Middle frontal gyrus (tissue), 1 donor: ENCODE results near the gene ABHD14A.

Source experiments
- DNase-seq: peaks from one replicate; pipeline ENCODE4 v3.0.0-alpha.2; 2015; ENCODE audit warnings: low spot score; ENCODE audit errors: extremely low spot score

The ABHD14A gene

DNA sequence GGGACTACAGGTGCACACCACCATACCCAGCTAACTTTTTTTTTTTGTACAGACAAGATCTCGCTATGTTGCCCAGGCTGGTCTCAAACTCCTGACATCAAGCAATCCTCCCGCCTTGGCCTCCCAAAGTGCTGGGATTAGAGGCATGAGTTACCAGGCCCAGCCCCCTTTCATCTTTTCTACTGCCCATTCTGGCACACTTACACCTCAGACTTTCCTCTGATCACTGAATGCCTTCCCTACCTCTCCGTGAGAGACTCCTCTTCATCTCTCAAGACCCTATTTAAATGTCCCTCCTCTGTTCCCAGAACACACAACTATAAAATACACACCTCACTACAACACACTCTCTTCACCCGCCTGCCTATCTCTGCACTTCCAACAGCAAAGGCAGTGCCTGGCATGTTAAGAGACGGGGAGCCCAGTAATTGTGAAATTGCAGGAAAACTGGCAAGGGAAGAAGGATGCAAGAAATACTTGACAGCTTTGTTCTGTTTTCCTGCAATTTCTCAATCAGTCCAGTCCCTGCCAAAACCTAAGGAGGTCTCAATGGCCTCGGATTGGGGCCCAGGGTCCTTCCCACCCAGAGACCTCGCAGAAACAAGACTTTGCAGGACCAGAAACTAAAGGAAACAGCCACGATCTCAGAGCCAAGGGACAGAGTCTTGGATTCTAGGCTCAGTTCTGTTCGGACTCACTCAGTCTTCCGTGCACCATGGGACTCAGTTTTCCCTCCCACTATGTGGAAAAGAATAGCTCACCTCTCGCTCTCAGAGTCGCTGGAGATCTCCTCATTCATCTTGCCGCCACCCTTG lies 34.0 kb upstream of the ABHD14A start:
- DNase-seq, result no peak

DNA sequence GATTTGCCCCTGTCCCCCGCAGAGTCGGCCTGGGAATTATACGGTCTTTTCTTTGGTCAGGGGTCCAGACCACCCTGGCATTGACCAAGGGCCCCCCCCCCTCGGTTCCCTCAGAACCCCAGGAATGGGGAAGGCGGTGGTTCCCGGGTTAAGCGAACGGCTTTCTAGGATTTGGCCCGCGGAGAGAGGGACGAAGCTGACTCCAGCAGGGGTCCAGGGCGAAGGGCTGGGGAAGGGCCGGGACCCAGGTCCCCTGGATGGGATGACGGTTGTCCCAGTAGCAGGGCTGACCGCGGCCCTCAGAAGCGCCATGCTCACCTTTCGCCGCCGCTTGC lies 33.4 kb upstream of the ABHD14A start:
- no peak for DNase-seq

DNA sequence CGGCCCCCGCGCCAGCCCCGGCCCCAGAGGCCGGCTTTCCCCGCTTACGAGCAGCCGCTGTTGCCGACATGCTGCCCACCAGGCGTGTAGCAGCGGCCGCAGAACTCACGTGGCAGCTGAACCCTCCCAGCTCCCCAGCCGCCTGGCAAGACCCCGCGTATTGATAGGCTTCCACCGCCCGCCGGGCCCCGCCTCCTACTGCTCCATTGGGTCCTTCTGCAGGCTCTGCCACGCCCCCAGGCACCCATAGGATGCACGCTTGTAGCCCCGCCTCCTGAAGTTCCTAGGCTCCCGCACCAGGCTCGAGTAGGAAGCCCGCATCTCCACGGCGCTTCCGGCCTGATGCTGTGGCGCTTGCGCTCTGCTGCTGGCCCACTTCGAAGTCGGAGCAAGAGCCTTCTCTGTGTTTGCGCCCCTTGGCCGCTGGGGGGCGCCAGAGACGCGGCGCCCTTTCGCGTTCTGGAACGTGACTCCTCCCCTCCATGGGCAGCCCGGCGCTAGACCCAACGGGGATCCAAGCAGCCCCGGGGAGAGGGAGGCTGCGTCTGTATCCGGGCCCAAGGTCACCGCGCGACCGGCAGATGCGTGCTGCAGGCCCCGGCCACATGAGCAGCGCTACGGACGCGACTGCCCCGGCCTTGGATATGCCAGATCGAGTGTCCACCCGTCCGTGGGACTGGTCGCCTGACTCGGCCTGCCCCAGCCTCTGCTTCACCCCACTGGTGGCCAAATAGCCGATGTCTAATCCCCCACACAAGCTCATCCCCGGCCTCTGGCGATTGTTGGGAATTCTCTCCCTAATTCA lies 32.9 kb upstream of the ABHD14A start, which contains the start of the genes PARP3 and RRP9:
Gene PARP3 (plus strand): TSS at position 566 of the 805 bp plus-strand sequence. CDS start 993 bp downstream, outside the sequence.
Gene RRP9 (minus strand): TSS at position 107 of the 805 bp plus-strand sequence. CDS start 37 bp downstream, at position 70.
- DNase-seq, result peak; percentile 100

DNA sequence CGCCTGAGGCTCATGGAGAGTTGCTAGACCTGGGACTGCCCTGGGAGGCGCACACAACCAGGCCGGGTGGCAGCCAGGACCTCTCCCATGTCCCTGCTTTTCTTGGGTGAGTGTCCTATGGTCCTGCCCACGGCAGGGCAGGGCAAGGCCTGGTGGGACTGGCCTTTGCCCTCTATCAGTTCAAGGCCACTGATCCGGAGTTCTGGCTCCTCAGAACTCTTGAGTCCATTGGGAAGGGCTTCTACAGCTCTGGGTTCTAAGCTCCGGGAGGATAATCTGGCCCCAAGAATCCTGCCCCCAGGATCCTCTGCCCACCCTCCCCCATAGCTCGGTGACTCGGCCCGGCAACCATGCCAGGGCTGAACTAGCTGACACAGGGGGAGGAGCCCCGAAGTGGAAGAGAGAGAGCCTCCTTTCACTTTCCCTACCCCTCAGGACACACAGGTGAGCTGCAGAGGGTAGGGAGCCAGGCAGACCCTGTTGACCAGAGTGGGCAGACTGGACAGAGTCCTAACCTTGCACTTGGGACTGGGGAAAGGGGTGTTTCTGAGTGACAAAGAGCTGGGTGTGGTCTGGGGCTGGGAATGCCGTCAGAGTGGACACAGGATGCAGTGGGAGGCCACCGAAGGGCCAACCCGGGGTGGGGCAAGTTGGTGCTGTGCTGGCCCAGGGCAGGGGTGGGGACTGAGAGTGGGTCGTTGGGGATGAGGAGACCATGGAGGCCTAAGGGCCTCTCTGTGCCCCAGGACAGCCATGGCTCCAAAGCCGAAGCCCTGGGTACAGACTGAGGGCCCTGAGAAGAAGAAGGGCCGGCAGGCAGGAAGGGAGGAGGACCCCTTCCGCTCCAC lies 32.0 kb upstream of the ABHD14A start:
- DNase-seq, result no peak

DNA sequence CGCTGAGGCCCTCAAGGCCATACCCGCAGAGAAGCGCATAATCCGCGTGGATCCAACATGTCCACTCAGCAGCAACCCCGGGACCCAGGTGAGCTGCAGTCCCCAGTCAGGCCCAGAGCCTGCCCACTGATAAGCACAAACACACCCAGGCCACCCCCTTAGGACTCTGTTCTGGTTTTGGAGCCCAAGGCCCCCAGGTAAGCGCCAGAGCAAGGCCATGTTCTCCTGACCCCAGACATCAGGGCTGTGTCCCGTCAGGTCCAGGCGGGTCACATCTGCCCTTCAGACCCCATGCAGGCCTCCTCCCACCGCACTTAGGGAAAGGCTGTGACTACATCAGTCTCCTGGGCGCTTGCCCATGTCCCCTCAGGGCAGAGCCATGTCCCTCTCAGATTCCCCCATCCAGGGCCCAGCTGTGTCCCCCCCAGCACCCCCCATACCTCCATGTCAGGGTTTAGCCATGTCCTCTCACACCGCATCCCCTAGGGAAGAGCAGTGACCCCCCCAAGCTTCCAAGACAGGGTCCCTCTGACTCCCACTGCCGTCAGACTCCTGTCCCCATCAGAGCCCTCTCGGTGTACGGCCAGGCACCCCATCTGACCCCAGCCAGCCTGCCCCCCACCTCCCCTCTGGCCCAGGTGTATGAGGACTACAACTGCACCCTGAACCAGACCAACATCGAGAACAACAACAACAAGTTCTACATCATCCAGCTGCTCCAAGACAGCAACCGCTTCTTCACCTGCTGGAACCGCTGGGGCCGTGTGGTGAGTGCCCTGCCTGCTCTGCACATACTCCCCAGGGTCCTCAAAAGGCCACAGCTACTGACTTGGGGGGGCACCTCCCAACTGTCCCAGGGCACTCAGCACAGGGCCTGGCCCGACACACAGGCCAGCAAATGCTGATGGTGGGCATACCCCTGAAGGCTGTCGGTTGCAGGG lies 31.1 kb upstream of the ABHD14A start:
- no peak for DNase-seq

DNA sequence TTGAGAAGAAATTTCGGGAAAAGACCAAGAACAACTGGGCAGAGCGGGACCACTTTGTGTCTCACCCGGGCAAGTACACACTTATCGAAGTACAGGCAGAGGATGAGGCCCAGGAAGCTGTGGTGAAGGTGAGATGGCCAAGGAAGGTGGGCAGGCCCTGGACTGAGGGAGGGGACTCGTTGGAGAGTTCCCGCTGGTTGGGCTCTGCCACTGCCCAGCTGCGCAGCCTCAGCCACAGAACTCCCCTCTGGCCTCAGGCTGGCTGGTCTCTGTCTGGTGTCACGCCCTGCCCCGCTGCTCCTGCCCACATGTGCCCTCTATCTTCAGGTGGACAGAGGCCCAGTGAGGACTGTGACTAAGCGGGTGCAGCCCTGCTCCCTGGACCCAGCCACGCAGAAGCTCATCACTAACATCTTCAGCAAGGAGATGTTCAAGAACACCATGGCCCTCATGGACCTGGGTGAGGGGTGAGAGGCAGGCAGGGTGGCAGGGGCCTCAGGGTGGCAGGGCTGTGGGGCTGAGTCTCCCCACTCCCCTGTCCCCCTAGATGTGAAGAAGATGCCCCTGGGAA lies 30.3 kb upstream of the ABHD14A start:
- DNase-seq, result no peak

DNA sequence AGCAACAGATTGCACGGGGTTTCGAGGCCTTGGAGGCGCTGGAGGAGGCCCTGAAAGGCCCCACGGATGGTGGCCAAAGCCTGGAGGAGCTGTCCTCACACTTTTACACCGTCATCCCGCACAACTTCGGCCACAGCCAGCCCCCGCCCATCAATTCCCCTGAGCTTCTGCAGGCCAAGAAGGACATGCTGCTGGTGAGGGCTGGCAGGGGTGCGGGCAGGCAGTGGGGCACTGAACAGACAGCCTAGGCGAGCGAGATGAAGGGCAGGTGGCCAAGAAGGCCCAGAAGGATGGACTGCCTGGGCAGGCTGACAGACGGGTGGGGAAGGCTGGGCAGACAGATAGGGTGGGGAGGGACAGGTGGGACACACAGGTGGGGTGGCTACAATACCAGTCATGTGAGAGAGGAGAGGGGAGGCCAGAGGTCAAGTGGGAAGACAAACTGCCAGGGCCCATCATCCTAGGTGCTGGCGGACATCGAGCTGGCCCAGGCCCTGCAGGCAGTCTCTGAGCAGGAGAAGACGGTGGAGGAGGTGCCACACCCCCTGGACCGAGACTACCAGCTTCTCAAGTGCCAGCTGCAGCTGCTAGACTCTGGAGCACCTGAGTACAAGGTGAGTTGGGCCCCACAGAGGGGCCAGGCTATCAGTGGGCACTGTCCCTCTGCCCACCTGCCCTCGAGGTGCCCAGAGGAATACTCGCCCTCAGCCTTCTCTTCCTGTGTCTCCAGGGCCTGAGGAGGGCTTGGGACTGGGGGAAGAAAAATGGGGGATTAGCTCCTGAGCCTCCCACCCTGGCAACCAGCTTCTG lies 29.6 kb upstream of the ABHD14A start:
- DNase-seq, result no peak

DNA sequence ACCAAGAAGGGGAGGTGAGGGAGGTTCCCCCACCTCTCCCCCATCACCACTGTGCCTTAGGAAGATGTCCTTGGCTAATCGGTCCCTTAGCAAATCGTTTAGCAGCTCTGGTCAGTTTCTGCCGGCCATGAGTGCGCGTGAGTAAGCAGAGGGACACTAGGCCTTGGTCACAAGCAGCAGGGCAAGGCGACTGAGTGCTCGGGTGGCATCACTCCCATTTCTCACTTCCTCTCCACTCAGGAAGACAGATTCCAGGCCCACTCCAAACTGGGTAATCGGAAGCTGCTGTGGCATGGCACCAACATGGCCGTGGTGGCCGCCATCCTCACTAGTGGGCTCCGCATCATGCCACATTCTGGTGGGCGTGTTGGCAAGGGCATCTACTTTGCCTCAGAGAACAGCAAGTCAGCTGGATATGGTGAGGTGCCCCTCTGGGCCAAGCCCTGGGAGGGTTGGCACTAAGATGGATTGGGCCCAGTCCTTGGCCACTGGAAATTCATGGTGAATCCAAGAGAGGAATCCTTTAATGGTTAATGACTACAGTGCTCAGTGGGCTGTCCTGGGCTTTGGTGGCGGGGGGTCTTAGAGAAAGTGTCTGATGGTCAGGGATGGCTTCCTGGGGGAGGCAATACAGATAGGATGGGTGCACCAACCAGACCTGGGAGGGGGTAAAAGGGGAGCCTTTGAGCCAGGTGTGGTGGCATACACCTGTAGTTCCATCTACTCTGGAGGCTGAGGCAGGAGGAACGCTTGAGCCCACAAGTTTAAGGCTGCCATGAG lies 28.7 kb upstream of the ABHD14A start:
- no peak for DNase-seq

DNA sequence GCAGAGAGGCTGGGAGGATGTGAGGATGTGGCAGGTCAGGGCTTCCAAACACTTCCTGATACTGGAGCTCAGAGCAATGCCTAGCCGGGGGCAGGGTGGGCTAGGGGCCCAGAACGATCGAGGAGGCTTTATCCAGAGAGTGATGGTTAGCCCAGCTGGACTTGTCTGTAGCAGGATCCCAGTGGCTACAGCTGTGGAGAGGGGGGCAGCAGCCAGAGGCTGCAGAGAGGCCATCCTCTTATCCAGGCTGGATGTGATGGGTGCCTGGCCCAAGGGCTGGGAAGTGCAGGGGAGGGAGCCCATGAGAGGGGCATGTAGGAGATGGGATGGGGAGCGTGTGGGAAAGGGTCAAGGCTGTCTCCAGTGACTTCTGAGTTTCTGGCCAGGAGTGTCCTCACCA lies 28.1 kb upstream of the ABHD14A start:
- no peak for DNase-seq

DNA sequence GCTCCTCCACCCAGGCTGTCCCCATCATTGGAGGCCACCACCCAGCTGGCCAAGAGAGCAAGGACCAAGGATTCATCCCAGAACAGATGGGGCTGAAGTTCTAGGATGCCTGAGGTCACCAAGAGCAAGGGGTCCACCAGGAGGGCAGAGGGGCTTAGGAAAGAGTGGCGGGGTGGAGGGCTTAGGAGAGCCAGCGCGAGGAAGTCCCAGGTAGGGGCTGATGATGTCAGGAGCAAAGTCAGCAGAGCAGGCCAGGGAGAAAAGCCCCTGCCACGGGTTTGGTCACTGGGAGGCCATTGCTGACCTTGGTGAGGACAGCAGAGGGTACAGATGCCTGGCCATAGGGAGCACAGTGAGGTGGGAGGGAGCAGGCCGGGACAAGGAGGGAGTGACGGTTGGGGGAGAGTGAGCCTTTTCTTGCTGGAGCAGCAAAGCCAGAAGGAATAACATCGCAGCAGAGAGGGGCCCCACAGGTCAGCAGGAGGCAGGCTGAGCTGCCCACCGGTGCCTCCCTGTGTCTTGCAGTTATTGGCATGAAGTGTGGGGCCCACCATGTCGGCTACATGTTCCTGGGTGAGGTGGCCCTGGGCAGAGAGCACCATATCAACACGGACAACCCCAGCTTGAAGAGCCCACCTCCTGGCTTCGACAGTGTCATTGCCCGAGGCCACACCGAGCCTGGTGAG lies 27.5 kb upstream of the ABHD14A start:
- no peak for DNase-seq

DNA sequence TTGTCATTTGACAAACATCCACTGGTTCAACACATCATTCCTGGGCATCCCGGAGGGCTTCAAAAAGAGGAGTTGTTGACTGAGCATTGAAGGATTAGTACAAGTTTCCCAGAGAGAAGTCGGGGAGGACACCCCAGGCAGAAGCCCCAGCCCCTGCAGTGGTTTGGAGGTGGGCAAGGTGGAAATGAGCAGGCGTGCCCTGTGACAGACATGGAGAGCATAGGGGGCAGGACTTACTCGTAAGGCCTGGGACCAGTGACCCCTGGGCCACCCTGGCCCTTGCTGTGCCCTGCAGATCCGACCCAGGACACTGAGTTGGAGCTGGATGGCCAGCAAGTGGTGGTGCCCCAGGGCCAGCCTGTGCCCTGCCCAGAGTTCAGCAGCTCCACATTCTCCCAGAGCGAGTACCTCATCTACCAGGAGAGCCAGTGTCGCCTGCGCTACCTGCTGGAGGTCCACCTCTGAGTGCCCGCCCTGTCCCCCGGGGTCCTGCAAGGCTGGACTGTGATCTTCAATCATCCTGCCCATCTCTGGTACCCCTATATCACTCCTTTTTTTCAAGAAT lies 26.8 kb upstream of the ABHD14A start:
- no peak for DNase-seq

DNA sequence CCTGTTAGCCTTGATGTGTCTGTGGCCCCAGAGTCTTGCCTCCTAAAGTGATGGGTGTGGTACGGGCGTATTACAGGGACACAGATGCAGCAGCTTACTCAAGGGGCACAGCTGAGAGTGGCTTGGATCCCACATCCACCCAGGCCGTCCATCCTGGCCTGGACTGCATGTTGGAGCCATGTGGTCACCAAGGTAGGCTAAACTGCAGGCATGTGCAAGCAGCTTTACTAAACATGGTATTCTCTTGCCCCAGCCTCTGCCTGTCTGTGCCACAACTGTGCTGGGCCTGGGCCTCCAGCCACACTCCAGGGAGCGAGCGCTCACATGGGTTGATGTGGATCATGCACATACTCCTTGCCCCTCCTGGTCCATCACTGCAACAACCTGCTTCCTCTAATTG lies 25.7 kb upstream of the ABHD14A start:
- DNase-seq, result no peak

DNA sequence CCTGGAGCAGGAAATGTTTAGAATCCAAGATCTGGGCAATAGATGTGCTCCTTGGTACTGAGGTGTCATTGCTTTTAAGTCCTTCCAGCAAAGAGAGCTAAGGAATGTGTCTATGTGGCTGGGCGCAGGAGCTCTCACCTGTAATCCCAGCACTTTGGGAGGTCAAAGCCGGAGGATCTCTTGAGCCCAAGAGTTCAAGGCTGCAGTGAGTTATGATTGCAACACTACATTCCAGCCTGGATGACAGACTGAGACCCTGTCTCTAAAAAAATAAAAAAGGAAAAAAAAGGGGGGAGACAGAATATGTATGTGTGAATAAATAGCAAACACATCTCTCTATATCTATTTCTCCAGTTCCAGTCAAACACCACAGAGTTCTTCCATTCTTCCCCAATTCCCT lies 24.0 kb upstream of the ABHD14A start:
- no peak for DNase-seq

DNA sequence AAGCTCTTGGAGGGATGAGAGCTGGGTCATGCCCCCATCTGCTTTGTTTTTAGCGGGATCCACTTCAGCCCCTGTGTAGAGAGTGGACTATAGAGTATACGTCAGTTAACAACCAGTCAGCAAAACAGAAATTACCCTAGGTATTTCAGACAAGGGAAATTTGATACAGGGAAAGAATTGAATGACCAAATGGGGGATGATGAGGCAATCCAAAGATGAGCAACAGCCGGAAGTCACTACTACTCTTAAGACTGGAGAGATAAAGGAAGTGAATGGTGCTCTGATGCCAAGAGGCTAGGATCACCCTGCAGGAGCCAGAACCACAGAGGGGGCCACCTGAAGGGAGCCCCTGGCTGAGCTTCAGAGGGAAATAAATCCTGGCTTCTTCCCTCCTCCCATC lies 21.4 kb upstream of the ABHD14A start:
- no peak for DNase-seq

DNA sequence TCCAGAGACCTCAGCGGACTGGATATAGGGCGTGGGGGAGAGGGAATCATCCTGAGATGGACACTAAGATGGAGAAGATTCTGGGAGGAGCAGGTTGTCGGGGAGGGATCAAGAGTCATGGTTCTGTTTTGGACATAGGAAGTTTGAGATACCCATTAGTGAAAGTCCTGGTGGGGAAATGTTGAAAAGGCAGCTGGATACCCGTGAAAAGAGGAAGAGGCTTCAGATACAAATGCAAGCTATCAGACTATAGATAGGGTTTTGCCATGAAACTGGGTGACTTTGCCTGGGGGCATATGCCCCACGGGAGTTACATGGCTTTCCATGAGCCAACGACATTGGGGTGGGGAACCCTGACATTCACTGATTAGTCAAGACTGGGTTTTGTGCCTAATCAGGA lies 20.8 kb upstream of the ABHD14A start:
- no peak for DNase-seq

DNA sequence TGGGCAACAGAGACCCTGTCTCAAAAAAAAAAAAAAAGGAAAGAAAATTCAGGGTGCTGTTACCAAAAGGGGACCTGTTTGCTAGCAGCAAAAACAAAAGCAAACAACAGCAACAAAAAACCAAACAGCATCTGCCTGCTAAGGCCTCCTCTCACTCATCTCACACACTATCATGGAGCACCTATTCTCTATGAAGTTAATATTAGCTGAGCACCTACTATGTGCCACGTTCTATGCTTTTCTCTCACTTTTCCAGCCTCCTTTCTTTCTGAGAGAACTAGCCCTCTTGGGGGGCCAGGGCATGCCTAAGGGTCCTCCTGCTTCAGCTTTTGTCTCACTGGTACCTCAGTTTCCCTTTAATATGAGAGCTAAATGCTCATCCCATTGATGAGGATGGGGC lies 20.2 kb upstream of the ABHD14A start:
- no peak for DNase-seq

DNA sequence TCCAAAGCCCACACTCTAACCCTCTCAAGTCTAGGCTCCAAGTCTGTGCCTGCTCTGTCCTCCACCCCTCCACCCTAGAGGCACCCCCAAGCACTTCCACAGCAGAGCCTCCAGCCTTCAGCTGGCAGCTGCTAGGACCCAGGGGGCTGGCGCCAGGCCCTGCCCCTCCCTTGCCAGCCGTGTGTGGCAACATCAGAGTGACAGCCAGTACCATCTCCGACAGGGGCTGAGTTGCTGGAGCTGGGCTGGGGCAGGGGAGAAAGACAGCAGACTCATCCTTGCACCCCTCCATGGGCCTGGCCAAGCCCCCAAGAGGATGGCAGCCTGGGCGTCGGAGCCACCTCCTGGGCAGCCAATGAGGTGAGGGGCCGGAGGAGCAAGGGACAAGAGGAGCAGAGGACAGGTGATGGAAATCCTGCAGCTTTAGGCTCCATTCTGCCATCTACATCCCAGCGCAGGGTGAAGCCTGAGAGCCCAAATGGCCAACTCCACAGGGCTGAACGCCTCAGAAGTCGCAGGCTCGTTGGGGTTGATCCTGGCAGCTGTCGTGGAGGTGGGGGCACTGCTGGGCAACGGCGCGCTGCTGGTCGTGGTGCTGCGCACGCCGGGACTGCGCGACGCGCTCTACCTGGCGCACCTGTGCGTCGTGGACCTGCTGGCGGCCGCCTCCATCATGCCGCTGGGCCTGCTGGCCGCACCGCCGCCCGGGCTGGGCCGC lies 19.5 kb upstream of the ABHD14A start, which contains the start of gene GPR62:
Gene GPR62 (plus strand): TSS at position 207 of the 718 bp plus-strand sequence. CDS start 272 bp downstream, at position 479.
- peak; percentile 62 for DNase-seq
